Measurements from ENCODE around the gene RASGRP4.
A peak's percentile ranks its signal among the peaks of the same experiment; 100 is the strongest.
"Not testable (repeated sequence)": the region's sequence is repeated elsewhere in the genome, so short reads cannot be mapped to it uniquely, and the experiment has no call there.

Gene RASGRP4

GRCh38 chr19:38369584-38369983, 56.4 kb downstream of the RASGRP4 start:
- no peak overlapping the region for H3K4me3 ChIP-seq (ENCODE audit: low read depth, low read length)
- TF ChIP-seq POLR2A (IDR thresholded peaks at IDR 0.05; ENCODE audit: extremely low read depth, insufficient read length): no peak
- TF ChIP-seq MYC (IDR thresholded peaks at IDR 0.05; ENCODE audit: low read depth, low read length): no peak
- no peak for TF ChIP-seq MAX (IDR thresholded peaks at IDR 0.05; ENCODE audit: low read depth, low read length)
- no peak for TF ChIP-seq CTCF (IDR thresholded peaks at IDR 0.05; ENCODE audit: low read depth, low read length)
- DNase-seq (ENCODE audit: low read depth): no peak

- no peak overlapping the region for H3K4me3 ChIP-seq (ENCODE audit: low read depth, low read length)
Observed at GRCh38 chr19:38367041-38367440, 59.0 kb downstream of the RASGRP4 start.

GRCh38 chr19:38362946-38363688, 62.9 kb downstream of the RASGRP4 start:
- not testable (repeated sequence) for DNase-seq (ENCODE audit: low read depth); H3K4me3 ChIP-seq (ENCODE audit: low read depth, low read length)

More at GRCh38 chr19:38367041-38367440, 59.0 kb downstream of the RASGRP4 start:
- no peak for DNase-seq (ENCODE audit: low read depth)
- TF ChIP-seq POLR2A (IDR thresholded peaks at IDR 0.05; ENCODE audit: extremely low read depth, insufficient read length) (no peak), CTCF (IDR thresholded peaks at IDR 0.05; ENCODE audit: low read depth, low read length) (no peak), MYC (IDR thresholded peaks at IDR 0.05; ENCODE audit: low read depth, low read length) (no peak), MAX (IDR thresholded peaks at IDR 0.05; ENCODE audit: low read depth, low read length) (no peak)

GRCh38 chr19:38362076-38362945, 63.7 kb downstream of the RASGRP4 start:
- no peak for TF ChIP-seq MYC (IDR thresholded peaks at IDR 0.05; ENCODE audit: low read depth, low read length)
- no peak for TF ChIP-seq CTCF (IDR thresholded peaks at IDR 0.05; ENCODE audit: low read depth, low read length)
- DNase-seq (ENCODE audit: low read depth): peak; percentile 25
- no peak overlapping the region for H3K4me3 ChIP-seq (ENCODE audit: low read depth, low read length)

- H3K4me3 ChIP-seq (ENCODE audit: low read depth, low read length): no peak overlapping the region
Observed at GRCh38 chr19:38361633-38362075, 64.4 kb downstream of the RASGRP4 start.

More at GRCh38 chr19:38361633-38362075, 64.4 kb downstream of the RASGRP4 start:
- TF ChIP-seq CTCF (IDR thresholded peaks at IDR 0.05; ENCODE audit: low read depth, low read length) (no peak), POLR2A (IDR thresholded peaks at IDR 0.05; ENCODE audit: extremely low read depth, insufficient read length) (no peak), MAX (IDR thresholded peaks at IDR 0.05; ENCODE audit: low read depth, low read length) (no peak), MYC (IDR thresholded peaks at IDR 0.05; ENCODE audit: low read depth, low read length) (no peak)
- peak; percentile 51 for DNase-seq (ENCODE audit: low read depth)
